GM12878 (cell line): Measurements from ENCODE around the gene NPAS2. TPM values are rescaled to one million over a fixed set of nuclear protein-coding genes. Genes with fewer than 3 reads are reported as not detected.

Source experiments
- ATAC-seq: fragments of 200-7000 bp; cut with Tn5 transposase; 3 replicates; pipeline ENCODE4 v1.9.1; 2020; ENCODE audit warnings: mild to moderate bottlenecking, moderate library complexity
- BruUV-seq: library from RNA; stranded (reverse); fragments of 400-500 nt; replicated peaks from 2 replicates; lab custom pipeline; 2021; lab: Mats Ljungman, UMichigan
- CTCF ChIA-PET: fragments of 300-600 bp; sonication (Branson Sonifier 250); formaldehyde crosslinking; extraction: SDS; loops from one replicate; lab custom pipeline; 2021; ENCODE audit warnings: inconsistent platforms; lab: Yijun Ruan, JAX
- POLR2A ChIA-PET: fragments of 350-600 bp; formaldehyde crosslinking; extraction: SDS; loops from one replicate; lab custom pipeline; 2021; ENCODE audit warnings: inconsistent platforms; lab: Charles Lee
- RAD21 ChIA-PET: fragments of 300-600 bp; sonication (Branson Sonifier 250); formaldehyde crosslinking; loops from one replicate; lab custom pipeline; 2023; ENCODE audit warnings: antibody characterized with exemption; ENCODE audit not compliant: unreplicated experiment; lab: Charles Lee
- SMC1A ChIA-PET: fragments of 300-600 bp; sonication (Branson Sonifier 250); formaldehyde crosslinking; loops from one replicate; lab custom pipeline; 2023; ENCODE audit not compliant: unreplicated experiment, uncharacterized antibody; lab: Charles Lee
- DNase-seq: peaks from one replicate; pipeline ENCODE4 v3.0.0-alpha.2; 2011; ENCODE audit warnings: low read depth, low spot score
- FAIRE-seq: peaks from 3 replicates; lab custom pipeline; 2011; peaks lifted over from hg19 to GRCh38; lab: Jason Lieb, UNC
- H2AFZ ChIP-seq: 2 replicates; pipeline ENCODE4 v1.6.0; 2011; ENCODE audit warnings: low read depth, low read length, control low read depth; ENCODE audit not compliant: control insufficient read depth
- H3K27ac ChIP-seq: 2 replicates; pipeline ENCODE4 v1.5.1; 2011; ENCODE audit warnings: control low read depth; ENCODE audit not compliant: control insufficient read depth, insufficient read depth
- H3K27me3 ChIP-seq, 2 experiments: replicated peaks in 1 of 2; 2 replicates each; pipeline versions ENCODE4 v1.6.0 to v1.6.1; 2011; ENCODE audit warnings: low read length in 1 of 2; ENCODE audit not compliant: control insufficient read depth in 2 of 2, insufficient read depth in 2 of 2
- H3K36me3 ChIP-seq, 2 experiments: 2 replicates each; pipeline ENCODE4 v1.5.1; 2011; ENCODE audit warnings: low read length in 1 of 2; ENCODE audit not compliant: control insufficient read depth in 2 of 2, insufficient read depth in 2 of 2
- H3K4me1 ChIP-seq: 2 replicates; pipeline ENCODE4 v1.6.1; 2011; ENCODE audit warnings: mild to moderate bottlenecking, low read length, moderate library complexity, mixed read lengths; ENCODE audit not compliant: control insufficient read depth, insufficient read depth
- H3K4me2 ChIP-seq: 2 replicates; pipeline ENCODE4 v1.6.0; 2011; ENCODE audit warnings: control low read depth; ENCODE audit not compliant: control insufficient read depth, insufficient read depth
- H3K4me3 ChIP-seq: fragments of 200-600 bp; sonication (generic); 2 replicates; pipeline ENCODE4 v1.5.1; 2016
- H3K79me2 ChIP-seq: 2 replicates; pipeline ENCODE4 v1.6.0; 2011; ENCODE audit warnings: low read length; ENCODE audit not compliant: control insufficient read depth, insufficient read depth
- H3K9ac ChIP-seq: 2 replicates; pipeline ENCODE4 v1.8.0; 2011; ENCODE audit warnings: low read length, control low read depth, mixed read lengths; ENCODE audit not compliant: control insufficient read depth, insufficient read depth
- H3K9me3 ChIP-seq: replicated peaks from 3 replicates; pipeline ENCODE4 v1.5.1; 2011; ENCODE audit warnings: mild to moderate bottlenecking, low read length; ENCODE audit not compliant: control insufficient read depth, insufficient read depth
- H4K20me1 ChIP-seq: 2 replicates; pipeline ENCODE4 v1.6.0; 2011; ENCODE audit not compliant: control insufficient read depth, insufficient read depth
- BACH1 ChIP-seq: fragments of 450-650 bp; IDR thresholded peaks from 2 replicates; pipeline ENCODE4 v1.6.1; 2017; ENCODE audit warnings: mild to moderate bottlenecking, borderline replicate concordance
- MEF2A ChIP-seq: IDR thresholded peaks from 2 replicates; pipeline ENCODE4 v1.6.1; 2011; ENCODE audit warnings: low read depth, mild to moderate bottlenecking, low read length, moderate library complexity; ENCODE audit not compliant: insufficient read depth
- NR2C2 ChIP-seq: IDR thresholded peaks from 2 replicates; pipeline ENCODE4 v1.6.1; 2011; ENCODE audit warnings: borderline replicate concordance, low read depth; ENCODE audit not compliant: control insufficient read depth, insufficient read length
- PAX5 ChIP-seq: IDR thresholded peaks from 2 replicates; pipeline ENCODE4 v1.6.1; 2011; ENCODE audit warnings: low read depth, low read length, borderline replicate concordance
- TARDBP ChIP-seq: IDR thresholded peaks from 2 replicates; pipeline ENCODE4 v1.6.1; 2016; ENCODE audit warnings: borderline replicate concordance
- TCF7 ChIP-seq: IDR thresholded peaks from 2 replicates; pipeline ENCODE4 v1.6.1; 2014; ENCODE audit warnings: antibody characterized with exemption, borderline replicate concordance
- WRNIP1 ChIP-seq: IDR thresholded peaks from 2 replicates; pipeline ENCODE4 v1.6.1; 2011; ENCODE audit warnings: low read depth, low read length, improper control_type of control experiment, borderline replicate concordance
- WGBS: methylation state at CpG from one replicate; pipeline ENCODE4 v1.1.6; 2016; ENCODE audit warnings: low lambda C conversion rate; ENCODE audit not compliant: insufficient replicate concordance, insufficient coverage; ENCODE audit errors: missing lambda C conversion rate; 5-methylcytosine and 5-hydroxymethylcytosine counted together
- in situ Hi-C: fragments of 300-500 bp; cut with MboI; formaldehyde crosslinking; loops from 9 replicates; pipeline ENCODE4 v1.14.3; 2018; ENCODE audit warnings: mixed read lengths
- intact Hi-C: fragments of 100-400 bp; cut with micrococcal nuclease; formaldehyde crosslinking; loops from one replicate; pipeline ENCODE4 v1.14.2; 2022; ENCODE audit not compliant: unreplicated experiment
- polyA plus RNA-seq, 11 experiments: library from polyadenylated mRNA; depleted of rRNA in 4 of 11; unstranded in 6 of 11; stranded (reverse) in 5 of 11; fragments of >200 nt; fragmentation: Nextera tagmentation in 4 of 11; fragmentation: Illumina TruSeq in 1 of 11; extraction: Ambion mirVana in 4 of 11; extraction: Trizol in 1 of 11; gene quantifications; 1 replicate in 1 of 11; 2 replicates in 10 of 11; pipeline versions ENCODE4 v1.2.1 to v1.2.3, GENCODE V29; 2011 to 2016; ENCODE audit warnings: inconsistent platforms in 2 of 11, missing spikeins in 2 of 11, low read depth in 1 of 11
- total RNA-seq, 4 experiments: library from RNA; depleted of rRNA in 3 of 4; stranded (reverse); fragments of >200 nt in 3 of 4; fragmentation: Illumina TruSeq in 1 of 4; extraction: Trizol in 1 of 4; gene quantifications; 2 replicates each; pipeline versions ENCODE4 v1.2.1 to v1.2.3, GENCODE V29; 2013 to 2021
- TF ChIP-seq, protein P1 (sequence below): fragments of 450-650 bp; IDR thresholded peaks from 2 replicates; pipeline ENCODE4 v1.6.1; 2016; ENCODE audit warnings: mild to moderate bottlenecking, moderate library complexity, borderline replicate concordance
- TF ChIP-seq, protein P2 (sequence below): IDR thresholded peaks from 2 replicates; pipeline ENCODE4 v1.6.1; 2012; ENCODE audit warnings: low read length, inconsistent platforms
- TF ChIP-seq, protein P3 (sequence below): fragments of 450-650 bp; IDR thresholded peaks from 2 replicates; pipeline ENCODE4 v1.6.1; 2017; ENCODE audit warnings: mild to moderate bottlenecking, low read depth, inconsistent platforms; ENCODE audit not compliant: poor library complexity, severe bottlenecking
- TF ChIP-seq, protein P4 (sequence below): IDR thresholded peaks from 2 replicates; pipeline ENCODE4 v1.6.1; 2012; ENCODE audit warnings: improper control_type of control experiment, low read depth, low read length; ENCODE audit not compliant: insufficient replicate concordance

NPAS2 gene
- total and polyA plus RNA-seq, 10 of the 15 experiments (the other 5 are each of a cell fraction or from before 2014, with no cell fraction given): 0.08 TPM; not detected in 9

DNA sequence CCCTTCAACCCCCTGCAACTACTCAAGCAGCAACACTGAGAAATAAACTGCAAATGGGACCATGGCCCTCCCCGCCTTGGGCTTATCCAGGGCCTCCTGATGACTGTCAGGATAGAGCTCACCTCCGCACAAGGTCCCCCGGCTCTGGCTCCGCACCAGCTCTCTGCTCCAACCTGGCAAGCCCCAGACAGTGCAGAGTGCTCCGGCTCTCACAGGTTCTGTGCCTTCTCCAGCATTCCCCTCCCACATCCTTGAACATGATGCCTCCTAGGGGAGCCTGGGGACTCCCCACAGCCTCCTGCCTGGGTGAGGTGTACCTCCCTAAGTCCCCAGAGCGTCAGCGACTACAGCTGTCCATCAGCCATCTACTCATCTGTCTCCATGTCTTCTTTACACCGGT lies 26.7 kb upstream of the NPAS2 start:
- in situ Hi-C loops: no loop called here
- BruUV-seq: no TSS peak
- no peak overlapping the region for H3K27ac ChIP-seq
- intact Hi-C loops: no loop called here
- WGBS: 55% methylated on average over 8 of the region's 8 CpGs
- H4K20me1 ChIP-seq: no peaks in the 10 kb centered on the region
- ATAC-seq (no peak), FAIRE-seq (no peak), DNase-seq (no peak)
- H3K9me3 ChIP-seq: no peaks in the 10 kb centered on the region
- RAD21 ChIA-PET: no interaction called here
- CTCF ChIA-PET: no interaction called here
- peaks cover 0 to 2% of the 10 kb centered on the region in 2 experiments; a peak in 2 of 4 replicates for H3K27me3 ChIP-seq
- POLR2A ChIA-PET: no interaction called here
- H3K36me3 ChIP-seq: no peaks in the 10 kb centered on the region
- H3K4me2 ChIP-seq: no peak overlapping the region
- SMC1A ChIA-PET: no interaction called here
- H3K4me3 ChIP-seq: no peak overlapping the region
- no peak overlapping the region for H3K9ac ChIP-seq
- H2AFZ ChIP-seq: no peak overlapping the region
- H3K4me1 ChIP-seq: no peaks in the 10 kb centered on the region
- no peaks in the 10 kb centered on the region for H3K79me2 ChIP-seq
- TF ChIP-seq, protein P1, sequence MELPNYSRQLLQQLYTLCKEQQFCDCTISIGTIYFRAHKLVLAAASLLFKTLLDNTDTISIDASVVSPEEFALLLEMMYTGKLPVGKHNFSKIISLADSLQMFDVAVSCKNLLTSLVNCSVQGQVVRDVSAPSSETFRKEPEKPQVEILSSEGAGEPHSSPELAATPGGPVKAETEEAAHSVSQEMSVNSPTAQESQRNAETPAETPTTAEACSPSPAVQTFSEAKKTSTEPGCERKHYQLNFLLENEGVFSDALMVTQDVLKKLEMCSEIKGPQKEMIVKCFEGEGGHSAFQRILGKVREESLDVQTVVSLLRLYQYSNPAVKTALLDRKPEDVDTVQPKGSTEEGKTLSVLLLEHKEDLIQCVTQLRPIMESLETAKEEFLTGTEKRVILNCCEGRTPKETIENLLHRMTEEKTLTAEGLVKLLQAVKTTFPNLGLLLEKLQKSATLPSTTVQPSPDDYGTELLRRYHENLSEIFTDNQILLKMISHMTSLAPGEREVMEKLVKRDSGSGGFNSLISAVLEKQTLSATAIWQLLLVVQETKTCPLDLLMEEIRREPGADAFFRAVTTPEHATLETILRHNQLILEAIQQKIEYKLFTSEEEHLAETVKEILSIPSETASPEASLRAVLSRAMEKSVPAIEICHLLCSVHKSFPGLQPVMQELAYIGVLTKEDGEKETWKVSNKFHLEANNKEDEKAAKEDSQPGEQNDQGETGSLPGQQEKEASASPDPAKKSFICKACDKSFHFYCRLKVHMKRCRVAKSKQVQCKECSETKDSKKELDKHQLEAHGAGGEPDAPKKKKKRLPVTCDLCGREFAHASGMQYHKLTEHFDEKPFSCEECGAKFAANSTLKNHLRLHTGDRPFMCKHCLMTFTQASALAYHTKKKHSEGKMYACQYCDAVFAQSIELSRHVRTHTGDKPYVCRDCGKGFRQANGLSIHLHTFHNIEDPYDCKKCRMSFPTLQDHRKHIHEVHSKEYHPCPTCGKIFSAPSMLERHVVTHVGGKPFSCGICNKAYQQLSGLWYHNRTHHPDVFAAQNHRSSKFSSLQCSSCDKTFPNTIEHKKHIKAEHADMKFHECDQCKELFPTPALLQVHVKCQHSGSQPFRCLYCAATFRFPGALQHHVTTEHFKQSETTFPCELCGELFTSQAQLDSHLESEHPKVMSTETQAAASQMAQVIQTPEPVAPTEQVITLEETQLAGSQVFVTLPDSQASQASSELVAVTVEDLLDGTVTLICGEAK: no peak
- TF ChIP-seq TARDBP: no peak
- no peak for TF ChIP-seq TCF7
- TF ChIP-seq WRNIP1: no peak
- TF ChIP-seq MEF2A: no peak
- no peak for TF ChIP-seq NR2C2
- no peak for TF ChIP-seq PAX5
- TF ChIP-seq, protein P2, sequence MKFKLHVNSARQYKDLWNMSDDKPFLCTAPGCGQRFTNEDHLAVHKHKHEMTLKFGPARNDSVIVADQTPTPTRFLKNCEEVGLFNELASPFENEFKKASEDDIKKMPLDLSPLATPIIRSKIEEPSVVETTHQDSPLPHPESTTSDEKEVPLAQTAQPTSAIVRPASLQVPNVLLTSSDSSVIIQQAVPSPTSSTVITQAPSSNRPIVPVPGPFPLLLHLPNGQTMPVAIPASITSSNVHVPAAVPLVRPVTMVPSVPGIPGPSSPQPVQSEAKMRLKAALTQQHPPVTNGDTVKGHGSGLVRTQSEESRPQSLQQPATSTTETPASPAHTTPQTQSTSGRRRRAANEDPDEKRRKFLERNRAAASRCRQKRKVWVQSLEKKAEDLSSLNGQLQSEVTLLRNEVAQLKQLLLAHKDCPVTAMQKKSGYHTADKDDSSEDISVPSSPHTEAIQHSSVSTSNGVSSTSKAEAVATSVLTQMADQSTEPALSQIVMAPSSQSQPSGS: no peak
- TF ChIP-seq, protein P3, sequence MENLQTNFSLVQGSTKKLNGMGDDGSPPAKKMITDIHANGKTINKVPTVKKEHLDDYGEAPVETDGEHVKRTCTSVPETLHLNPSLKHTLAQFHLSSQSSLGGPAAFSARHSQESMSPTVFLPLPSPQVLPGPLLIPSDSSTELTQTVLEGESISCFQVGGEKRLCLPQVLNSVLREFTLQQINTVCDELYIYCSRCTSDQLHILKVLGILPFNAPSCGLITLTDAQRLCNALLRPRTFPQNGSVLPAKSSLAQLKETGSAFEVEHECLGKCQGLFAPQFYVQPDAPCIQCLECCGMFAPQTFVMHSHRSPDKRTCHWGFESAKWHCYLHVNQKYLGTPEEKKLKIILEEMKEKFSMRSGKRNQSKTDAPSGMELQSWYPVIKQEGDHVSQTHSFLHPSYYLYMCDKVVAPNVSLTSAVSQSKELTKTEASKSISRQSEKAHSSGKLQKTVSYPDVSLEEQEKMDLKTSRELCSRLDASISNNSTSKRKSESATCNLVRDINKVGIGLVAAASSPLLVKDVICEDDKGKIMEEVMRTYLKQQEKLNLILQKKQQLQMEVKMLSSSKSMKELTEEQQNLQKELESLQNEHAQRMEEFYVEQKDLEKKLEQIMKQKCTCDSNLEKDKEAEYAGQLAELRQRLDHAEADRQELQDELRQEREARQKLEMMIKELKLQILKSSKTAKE: no peak
- TF ChIP-seq, protein P4, sequence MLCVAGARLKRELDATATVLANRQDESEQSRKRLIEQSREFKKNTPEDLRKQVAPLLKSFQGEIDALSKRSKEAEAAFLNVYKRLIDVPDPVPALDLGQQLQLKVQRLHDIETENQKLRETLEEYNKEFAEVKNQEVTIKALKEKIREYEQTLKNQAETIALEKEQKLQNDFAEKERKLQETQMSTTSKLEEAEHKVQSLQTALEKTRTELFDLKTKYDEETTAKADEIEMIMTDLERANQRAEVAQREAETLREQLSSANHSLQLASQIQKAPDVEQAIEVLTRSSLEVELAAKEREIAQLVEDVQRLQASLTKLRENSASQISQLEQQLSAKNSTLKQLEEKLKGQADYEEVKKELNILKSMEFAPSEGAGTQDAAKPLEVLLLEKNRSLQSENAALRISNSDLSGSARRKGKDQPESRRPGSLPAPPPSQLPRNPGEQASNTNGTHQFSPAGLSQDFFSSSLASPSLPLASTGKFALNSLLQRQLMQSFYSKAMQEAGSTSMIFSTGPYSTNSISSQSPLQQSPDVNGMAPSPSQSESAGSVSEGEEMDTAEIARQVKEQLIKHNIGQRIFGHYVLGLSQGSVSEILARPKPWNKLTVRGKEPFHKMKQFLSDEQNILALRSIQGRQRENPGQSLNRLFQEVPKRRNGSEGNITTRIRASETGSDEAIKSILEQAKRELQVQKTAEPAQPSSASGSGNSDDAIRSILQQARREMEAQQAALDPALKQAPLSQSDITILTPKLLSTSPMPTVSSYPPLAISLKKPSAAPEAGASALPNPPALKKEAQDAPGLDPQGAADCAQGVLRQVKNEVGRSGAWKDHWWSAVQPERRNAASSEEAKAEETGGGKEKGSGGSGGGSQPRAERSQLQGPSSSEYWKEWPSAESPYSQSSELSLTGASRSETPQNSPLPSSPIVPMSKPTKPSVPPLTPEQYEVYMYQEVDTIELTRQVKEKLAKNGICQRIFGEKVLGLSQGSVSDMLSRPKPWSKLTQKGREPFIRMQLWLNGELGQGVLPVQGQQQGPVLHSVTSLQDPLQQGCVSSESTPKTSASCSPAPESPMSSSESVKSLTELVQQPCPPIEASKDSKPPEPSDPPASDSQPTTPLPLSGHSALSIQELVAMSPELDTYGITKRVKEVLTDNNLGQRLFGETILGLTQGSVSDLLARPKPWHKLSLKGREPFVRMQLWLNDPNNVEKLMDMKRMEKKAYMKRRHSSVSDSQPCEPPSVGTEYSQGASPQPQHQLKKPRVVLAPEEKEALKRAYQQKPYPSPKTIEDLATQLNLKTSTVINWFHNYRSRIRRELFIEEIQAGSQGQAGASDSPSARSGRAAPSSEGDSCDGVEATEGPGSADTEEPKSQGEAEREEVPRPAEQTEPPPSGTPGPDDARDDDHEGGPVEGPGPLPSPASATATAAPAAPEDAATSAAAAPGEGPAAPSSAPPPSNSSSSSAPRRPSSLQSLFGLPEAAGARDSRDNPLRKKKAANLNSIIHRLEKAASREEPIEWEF: no peak
- no peak for TF ChIP-seq BACH1
